SH-SY5Y (cell line): ENCODE results near the gene FNDC10.

Experiments
- GATA2 ChIP-seq: IDR thresholded peaks from 2 replicates; pipeline ENCODE4 v1.6.1; 2011; ENCODE audit warnings: mild to moderate bottlenecking, low read depth, low read length
- GATA3 ChIP-seq: IDR thresholded peaks from 2 replicates; pipeline ENCODE4 v1.6.1; 2011; ENCODE audit warnings: low read depth, mild to moderate bottlenecking, low read length, moderate library complexity

- TF ChIP-seq GATA2: no peak
- TF ChIP-seq GATA3: no peak
These were observed 653 bp downstream of the FNDC10 start for GRCh38 chr1:1599030-1599934.
